NCI-H1092 (cell line): ENCODE data around the gene TAF4.
"Not testable (repeated sequence)": the region's sequence is repeated elsewhere in the genome, so short reads cannot be mapped to it uniquely, and the experiment has no call there.

Source experiments
- DNase-seq: peaks from one replicate; lab custom pipeline; 2025; lab: John Stamatoyannopoulos, UW

The TAF4 gene

DNA sequence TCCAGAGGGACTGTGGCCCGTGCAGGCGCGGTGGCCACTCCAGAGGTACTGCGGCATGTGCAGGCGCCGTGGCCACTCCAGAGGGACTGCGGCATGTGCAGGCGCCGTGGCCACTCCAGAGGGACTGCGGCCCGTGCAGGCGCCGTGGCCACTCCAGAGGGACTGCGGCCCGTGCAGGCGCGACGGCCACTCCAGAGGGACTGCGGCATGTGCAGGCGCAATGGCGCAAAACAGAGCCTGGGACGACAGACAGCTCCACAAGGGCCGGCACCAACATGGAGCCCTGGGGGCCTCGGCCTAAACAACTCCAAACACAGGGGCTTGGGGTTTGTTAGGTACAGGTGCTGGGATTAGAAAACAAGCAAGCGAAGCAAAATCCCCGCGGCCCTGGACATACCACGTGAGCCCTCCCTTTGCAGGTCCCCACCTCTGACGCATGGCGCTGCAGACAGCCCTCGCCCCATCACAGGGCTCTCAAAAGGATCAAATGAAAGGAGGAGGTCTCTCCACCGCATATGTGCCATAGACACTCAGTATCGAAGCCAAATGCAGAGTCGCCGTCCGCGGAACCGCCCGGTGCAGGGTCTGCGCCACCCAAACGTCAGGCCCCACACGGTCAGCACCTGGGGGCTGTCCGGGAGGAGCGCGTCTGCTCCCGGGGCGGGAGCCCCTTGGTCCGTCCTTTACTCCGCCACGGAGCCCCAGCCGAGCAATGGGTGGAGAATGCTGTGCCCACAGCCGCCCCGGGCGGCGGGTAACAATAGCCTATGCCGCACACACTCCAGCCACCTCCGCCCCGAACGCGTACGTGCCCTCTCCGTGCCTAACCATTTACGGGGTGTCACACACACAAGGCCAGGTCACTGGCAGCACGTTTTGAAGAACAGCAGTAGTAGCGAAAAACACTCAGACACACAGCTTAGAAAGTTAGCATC lies 85.7 kb downstream of the TAF4 start:
- DNase-seq, result no peak

DNA sequence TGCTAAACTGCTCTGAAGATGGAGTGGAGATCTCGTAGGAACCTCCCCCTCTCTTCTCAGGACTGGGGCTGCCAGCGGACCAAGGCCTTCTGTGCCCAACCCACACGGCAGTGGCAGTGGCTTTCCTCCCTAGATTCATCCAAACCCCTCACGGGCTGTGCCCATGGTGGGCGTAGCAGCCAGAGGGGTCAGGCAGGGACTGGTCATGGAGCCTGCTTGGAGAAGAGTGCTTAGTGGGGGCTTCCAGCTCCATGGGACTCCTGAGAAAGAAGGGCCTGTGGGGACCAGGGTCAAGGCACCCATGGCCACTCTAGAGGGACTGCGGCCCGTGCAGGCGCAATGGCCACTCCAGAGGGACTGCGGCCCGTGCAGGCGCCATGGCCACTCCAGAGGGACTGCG lies 86.6 kb downstream of the TAF4 start:
- DNase-seq, result no peak

GRCh38 chr20:61978491-61978890 lies 87.2 kb downstream of the TAF4 start:
- DNase-seq, result no peak

DNA sequence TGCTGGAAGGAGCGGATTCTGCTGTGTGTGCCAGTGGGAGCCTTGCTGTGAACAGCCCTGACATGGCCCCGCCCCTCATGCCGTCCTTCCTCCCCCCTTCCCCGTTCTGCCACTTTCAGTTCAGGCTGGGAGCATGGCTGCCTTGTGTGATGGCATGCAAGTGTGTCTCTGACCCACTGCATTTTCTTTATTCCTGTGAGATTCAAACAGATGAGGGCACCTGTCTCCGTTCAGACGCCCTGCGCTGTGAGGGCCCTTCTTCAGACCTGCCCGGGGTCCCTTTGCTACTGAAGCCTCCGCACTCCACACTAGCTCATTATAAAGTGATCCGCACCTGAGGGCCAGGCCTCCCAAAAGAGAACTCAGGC lies 88.3 kb downstream of the TAF4 start:
- no peak for DNase-seq

DNA sequence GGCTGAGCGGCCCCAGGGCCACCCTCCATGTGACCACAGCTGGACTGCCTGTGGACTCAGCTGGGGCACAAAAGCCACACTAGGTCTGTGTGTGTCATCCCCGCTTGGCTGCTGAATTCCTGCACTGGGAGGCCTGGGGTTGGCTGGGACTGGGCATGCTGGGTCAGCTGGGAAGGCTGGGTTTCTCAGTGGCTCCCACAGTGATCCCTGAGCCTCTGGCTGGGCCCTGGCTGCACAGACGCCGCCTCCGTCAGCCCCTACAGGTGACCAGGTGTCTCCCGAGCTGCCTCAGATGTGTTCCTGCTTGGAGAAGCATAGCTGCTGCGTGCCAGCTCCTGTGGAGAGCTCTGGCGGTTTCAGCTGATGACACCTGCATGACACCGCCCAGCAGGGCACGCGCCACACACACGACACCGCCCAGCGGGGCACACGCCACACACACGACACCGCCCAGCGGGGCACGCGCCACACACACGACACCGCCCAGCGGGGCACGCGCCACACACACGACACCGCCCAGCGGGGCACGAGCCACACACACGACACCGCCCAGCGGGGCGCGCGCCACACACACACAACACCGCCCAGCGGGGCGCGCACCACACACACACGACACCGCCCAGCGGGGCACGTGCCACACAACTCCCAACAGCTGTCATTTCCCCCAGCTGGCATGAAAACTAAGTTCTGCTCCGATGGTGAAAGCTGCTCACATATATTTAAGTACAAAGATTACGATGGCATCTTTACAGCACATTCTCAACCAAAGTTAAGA lies 88.8 kb downstream of the TAF4 start:
- peak; percentile 17 for DNase-seq

DNA sequence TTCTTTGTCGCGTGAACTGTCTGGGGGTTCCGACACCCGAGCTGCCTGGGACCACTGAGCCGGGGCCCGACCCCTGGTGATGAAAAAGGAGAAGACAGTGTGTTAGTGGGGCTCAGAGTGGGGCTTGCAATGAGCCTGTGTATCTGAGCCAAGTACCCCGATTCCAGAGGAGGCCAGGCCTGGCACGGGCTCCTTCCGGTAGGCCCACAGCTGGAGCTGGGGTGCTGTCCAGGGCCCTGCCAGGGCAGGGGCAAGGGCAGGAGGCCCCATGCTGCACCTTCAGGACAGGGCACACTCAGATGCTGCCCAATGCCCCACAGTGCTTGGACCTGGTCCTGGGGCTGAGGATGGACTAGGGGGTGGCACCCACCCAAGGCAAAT lies 89.4 kb downstream of the TAF4 start:
- DNase-seq, result no peak

DNA sequence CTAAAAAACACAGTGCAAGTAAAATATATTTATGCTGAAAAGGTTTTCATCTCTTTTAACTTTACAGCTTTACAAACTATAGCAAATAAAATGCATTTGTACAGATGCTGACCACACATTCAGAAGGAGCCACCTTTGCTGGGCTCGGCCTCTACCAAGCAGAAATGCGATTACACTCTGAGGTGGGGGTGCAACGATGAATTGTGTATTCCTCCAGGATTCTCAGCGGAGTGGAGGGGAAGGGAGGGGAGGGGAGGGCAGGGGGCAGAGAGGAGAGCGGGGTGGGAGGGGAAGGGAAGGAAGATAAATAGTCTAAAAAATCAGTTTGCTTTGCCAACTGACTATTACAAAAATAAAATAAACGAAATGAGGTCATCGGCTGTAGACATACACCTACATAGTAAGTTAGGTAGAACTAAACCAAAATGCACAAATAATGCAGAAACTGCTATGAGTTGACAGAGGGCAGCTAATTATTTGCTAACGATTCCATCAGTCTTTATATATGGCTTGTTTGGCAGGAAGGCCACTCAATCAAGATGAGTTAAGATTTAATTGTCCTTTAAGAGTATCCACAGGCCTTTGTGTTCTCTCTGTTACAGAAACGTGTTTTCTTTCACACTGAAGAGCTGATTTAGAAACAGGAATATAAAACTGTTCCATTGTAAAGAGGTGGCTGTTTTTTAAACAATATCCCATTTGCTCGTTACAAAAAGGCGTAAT lies 90.1 kb downstream of the TAF4 start:
- DNase-seq, result no peak

- no peak for DNase-seq
Measured at GRCh38 chr20:61974357-61974665, 91.4 kb downstream of the TAF4 start.

DNA sequence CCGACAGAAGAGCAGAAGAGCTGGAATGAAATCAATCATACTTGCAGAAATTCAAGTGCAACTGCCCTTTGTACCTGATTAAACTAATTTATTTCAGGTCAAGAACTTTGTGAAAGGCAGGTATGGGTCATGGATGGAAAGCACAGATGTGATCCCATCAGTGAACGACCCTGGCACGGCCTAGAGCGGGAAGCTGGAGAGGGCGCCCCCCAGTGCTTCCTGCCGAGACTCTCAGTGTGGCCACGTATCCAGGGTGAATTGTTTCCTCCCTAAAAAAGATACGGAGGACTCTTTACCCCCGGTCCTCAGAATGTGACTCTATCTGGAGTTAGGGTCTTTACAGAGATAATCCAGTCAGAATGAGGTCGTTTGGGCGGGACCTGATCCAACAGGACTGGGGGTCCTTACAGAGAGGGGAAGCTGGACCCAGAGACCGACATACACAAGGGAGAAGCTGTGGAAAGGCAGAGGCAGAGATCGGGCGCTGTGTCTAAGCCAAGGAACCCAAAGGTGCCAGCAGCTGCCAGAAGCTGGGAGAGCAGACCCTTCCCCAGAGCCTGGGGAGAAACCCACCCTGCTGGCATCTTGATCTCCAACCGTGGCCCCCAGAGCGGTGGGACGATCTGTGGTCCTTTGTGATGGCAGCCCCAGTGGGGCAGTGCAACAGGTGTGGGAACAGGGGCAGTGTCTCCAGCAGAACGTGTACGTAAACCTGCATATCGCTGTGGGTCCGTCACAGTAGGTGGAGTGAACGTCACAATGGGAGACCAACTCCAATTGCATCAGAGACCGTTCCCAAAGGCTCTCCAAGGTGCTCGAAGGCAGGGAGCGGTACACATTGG lies 91.9 kb downstream of the TAF4 start:
- no peak for DNase-seq

- DNase-seq, result no peak
Measured at GRCh38 chr20:61972636-61973508, 92.8 kb downstream of the TAF4 start.

DNA sequence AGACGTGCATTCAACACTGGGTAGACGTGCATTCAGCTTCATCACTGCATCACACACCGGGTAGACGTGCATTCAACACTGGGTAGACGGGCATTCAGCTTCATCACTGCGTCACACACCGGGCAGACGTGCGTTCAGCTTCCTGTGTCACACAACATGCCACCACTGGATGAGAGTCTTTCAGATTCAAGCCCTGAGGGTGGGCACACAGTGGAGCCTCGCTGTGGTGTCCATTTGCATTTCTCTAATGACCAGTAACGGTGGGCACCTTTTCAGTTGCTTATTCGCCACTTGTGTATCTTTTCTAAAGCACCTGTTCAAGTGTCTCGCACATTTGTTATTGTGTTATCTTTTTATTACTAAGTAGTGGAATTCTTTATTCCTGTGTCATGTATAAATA lies 94.1 kb downstream of the TAF4 start:
- not testable (repeated sequence) for DNase-seq

DNA sequence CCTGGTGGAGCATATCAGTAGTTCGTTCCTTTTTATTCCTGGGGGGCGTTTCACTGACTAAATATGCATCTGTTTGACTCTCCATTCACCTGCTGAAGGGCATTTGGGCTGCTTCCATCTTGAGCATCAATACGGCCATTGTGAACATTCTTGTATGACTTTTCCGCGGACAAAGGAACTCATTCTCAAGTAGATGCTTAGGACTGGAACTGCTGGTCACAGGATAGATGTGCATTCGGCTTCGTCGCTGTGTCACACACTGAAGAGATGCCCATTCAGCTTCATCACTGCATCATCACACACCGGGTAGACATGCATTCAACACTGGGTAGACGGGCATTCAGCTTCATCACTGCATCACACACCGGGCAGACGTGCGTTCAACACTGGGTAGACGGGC lies 95.3 kb downstream of the TAF4 start:
- no peak for DNase-seq

- DNase-seq, result no peak
Measured at GRCh38 chr20:61969806-61970205, 95.9 kb downstream of the TAF4 start.

GRCh38 chr20:61968932-61969331 lies 96.7 kb downstream of the TAF4 start:
- no peak for DNase-seq

- DNase-seq, result no peak
Measured at GRCh38 chr20:61968036-61968810, 97.5 kb downstream of the TAF4 start.

DNA sequence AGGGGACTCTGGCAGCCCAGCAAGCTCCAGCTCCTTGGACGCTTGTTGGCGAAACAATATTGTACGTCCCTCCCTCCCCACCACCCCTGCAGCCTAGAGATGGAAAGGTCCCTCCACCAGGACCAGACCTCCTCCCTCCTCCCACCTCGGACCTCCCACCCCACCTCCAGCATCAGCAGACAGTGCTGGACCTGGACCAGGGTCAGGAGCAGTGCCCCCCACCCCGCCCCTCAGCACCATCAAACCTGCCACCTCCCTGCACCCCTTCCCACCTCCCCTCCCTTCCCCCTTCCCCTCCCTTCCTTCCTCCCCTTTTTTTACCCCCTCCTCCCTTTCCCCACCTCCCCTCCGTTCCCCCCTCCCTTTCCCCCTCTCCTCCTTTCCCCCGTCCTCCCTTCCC lies 98.4 kb downstream of the TAF4 start:
- no peak for DNase-seq

- DNase-seq, result no peak
Measured at GRCh38 chr20:61966492-61967244, 99.0 kb downstream of the TAF4 start.

DNA sequence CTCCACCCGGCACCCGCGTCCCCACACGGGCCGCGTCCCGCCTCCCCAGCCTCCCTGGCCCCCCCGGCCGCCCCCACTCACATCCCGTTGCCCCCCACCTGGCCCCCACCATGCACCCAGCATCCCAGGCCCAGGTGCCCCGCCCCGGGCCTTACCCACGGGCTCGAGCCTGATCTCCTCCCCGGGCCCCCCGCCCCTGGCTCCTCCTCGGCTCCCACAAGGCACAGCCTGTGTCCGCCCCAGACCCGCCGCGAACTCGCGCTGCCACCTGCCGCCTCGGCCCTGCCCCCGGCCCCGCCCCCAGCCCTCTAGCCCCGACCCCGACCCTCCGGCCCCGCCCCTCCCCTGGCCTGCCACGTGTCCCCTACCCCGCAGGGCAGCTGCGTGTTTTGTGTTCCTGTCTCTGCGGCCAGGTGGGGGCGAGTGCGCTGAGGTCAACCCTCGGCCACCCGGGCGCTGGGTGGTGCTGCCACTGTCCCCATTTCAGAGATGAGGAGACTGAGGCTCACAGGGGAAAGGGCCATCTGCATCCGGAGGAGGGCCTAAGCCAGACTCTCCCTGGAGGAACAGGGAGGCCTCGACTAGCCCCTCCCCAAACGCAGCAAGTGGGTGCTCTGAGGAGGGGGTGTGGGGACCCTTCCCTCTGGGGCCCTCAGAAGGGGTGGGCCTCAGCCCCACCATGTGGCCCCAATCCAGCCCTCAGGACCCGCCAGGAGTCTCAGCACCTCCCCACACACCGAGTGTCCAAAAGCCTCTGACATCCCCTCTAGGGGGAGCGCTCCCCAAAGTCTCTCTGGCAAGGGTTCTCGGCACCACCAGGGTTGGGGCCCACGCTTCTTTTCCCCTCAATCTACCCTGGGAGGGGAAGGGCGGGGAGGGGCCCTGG lies 99.8 kb downstream of the TAF4 start:
- DNase-seq, result no peak
